H1 (cell line): ENCODE data around the gene FCMR. TPM values are rescaled to one million over a fixed set of nuclear protein-coding genes. Genes with fewer than 3 reads are reported as not detected.

Source experiments
- CTCF ChIA-PET: fragments of 300-600 bp; sonication (Branson Sonifier 250); formaldehyde crosslinking; loops from one replicate; lab custom pipeline; 2021; ENCODE audit not compliant: partially characterized antibody; lab: Charles Lee
- POLR2A ChIA-PET: fragments of 300-600 bp; sonication (Branson Sonifier 250); formaldehyde crosslinking; loops from one replicate; lab custom pipeline; 2021; ENCODE audit warnings: inconsistent platforms; ENCODE audit not compliant: partially characterized antibody; lab: Charles Lee
- DNase-seq, 2 experiments: peaks; one replicate each; pipeline versions ENCODE4 v3.0.0 to v3.0.0-alpha.2; 2010 to 2022; ENCODE audit warnings: low spot score in 2 of 2, low read depth in 1 of 2, mixed read lengths in 1 of 2
- FAIRE-seq: peaks from 2 replicates; lab custom pipeline; 2011; peaks lifted over from hg19 to GRCh38; lab: Jason Lieb, UNC
- H2AFZ ChIP-seq: 2 replicates; pipeline ENCODE4 v1.8.1; 2012; ENCODE audit warnings: low read length, inconsistent platforms
- H2AK5ac ChIP-seq: 2 replicates; pipeline ENCODE4 v1.6.1; 2013; ENCODE audit warnings: low read depth, low read length
- H2BK120ac ChIP-seq: replicated peaks from 2 replicates; pipeline ENCODE3; 2013; ENCODE audit warnings: low read depth, low read length, inconsistent platforms
- H2BK12ac ChIP-seq: 2 replicates; pipeline ENCODE4 v1.6.1; 2013; ENCODE audit warnings: low read depth, low read length
- H2BK15ac ChIP-seq: 2 replicates; pipeline ENCODE4 v1.6.1; 2013; ENCODE audit warnings: low read length
- H2BK20ac ChIP-seq: 2 replicates; pipeline ENCODE4 v1.6.1; 2013; ENCODE audit warnings: low read length
- H2BK5ac ChIP-seq: 2 replicates; pipeline ENCODE4 v1.6.1; 2013; ENCODE audit warnings: low read depth, low read length
- H3K14ac ChIP-seq: 2 replicates; pipeline ENCODE4 v1.6.1; 2013; ENCODE audit warnings: inconsistent platforms; ENCODE audit not compliant: insufficient read length
- H3K18ac ChIP-seq: 2 replicates; pipeline ENCODE4 v1.6.1; 2013; ENCODE audit warnings: low read length; ENCODE audit errors: extremely low read depth
- H3K23ac ChIP-seq: 2 replicates; pipeline ENCODE4 v1.6.1; 2013; ENCODE audit warnings: inconsistent platforms; ENCODE audit not compliant: insufficient read length
- H3K23me2 ChIP-seq: 2 replicates; pipeline ENCODE4 v1.6.1; 2013; ENCODE audit warnings: low read depth, low read length
- H3K27ac ChIP-seq: 2 replicates; pipeline ENCODE4 v1.6.1; 2011; ENCODE audit warnings: low read depth, low read length, inconsistent platforms
- H3K27me3 ChIP-seq, 4 experiments: replicated peaks in 1 of 4; 1 replicate in 1 of 4; 2 replicates in 3 of 4; pipeline versions ENCODE4 v1.6.1 to v1.8.1; 2011 to 2013; ENCODE audit warnings: low read length in 3 of 4, mild to moderate bottlenecking in 3 of 4, inconsistent platforms in 2 of 4, mixed read lengths in 2 of 4, moderate library complexity in 1 of 4; ENCODE audit not compliant: control insufficient read depth in 3 of 4, insufficient read depth in 3 of 4; ENCODE audit errors: extremely low read depth in 1 of 4
- H3K36me3 ChIP-seq, 4 experiments: 2 replicates each; pipeline versions ENCODE4 v1.6.1 to v1.8.1; 2011 to 2013; ENCODE audit warnings: mild to moderate bottlenecking in 4 of 4, low read length in 3 of 4, moderate library complexity in 2 of 4, control low read depth in 1 of 4, inconsistent platforms in 1 of 4; ENCODE audit not compliant: insufficient read depth in 4 of 4, control insufficient read depth in 2 of 4
- H3K4ac ChIP-seq: replicated peaks from 2 replicates; pipeline ENCODE3; 2013; ENCODE audit warnings: low read length, low read depth, mixed read lengths, inconsistent platforms; ENCODE audit not compliant: insufficient read length
- H3K4me1 ChIP-seq, 4 experiments: replicated peaks in 1 of 4; 1 replicate in 1 of 4; 2 replicates in 3 of 4; pipeline versions ENCODE4 v1.6.1 to v1.8.1; 2011 to 2013; ENCODE audit warnings: low read length in 3 of 4, inconsistent platforms in 2 of 4, mixed read lengths in 1 of 4; ENCODE audit not compliant: insufficient read depth in 4 of 4, control insufficient read depth in 3 of 4
- H3K4me2 ChIP-seq, 2 experiments: 2 replicates each; pipeline versions ENCODE4 v1.6.1 to v1.8.1; 2011 to 2013; ENCODE audit warnings: low read depth in 2 of 2, low read length in 2 of 2, control low read depth in 1 of 2, inconsistent platforms in 1 of 2, mild to moderate bottlenecking in 1 of 2; ENCODE audit not compliant: insufficient read depth in 1 of 2
- H3K4me3 ChIP-seq, 4 experiments: fragments of 200-600, 300-600 bp in 1 of 4; sonication (generic), shearing (Covaris generic), sonication (Bioruptor Twin) in 1 of 4; 2 replicates each; pipeline versions ENCODE4 v1.5.1 to v1.8.1; 2011 to 2016; ENCODE audit warnings: low read length in 4 of 4, low read depth in 3 of 4, control low read depth in 2 of 4, inconsistent platforms in 2 of 4, mild to moderate bottlenecking in 2 of 4, mixed read lengths in 1 of 4, moderate library complexity in 1 of 4; ENCODE audit not compliant: insufficient read depth in 2 of 4; ENCODE audit errors: extremely low read depth in 1 of 4
- H3K56ac ChIP-seq: replicated peaks from 2 replicates; pipeline ENCODE3; 2013; ENCODE audit warnings: low read depth, mild to moderate bottlenecking, mixed read lengths, low read length, inconsistent platforms; ENCODE audit not compliant: insufficient read length
- H3K79me1 ChIP-seq: 2 replicates; pipeline ENCODE4 v1.6.1; 2013; ENCODE audit warnings: low read depth, low read length, control low read depth
- H3K79me2 ChIP-seq, 2 experiments: 2 replicates each; pipeline versions ENCODE4 v1.6.1 to v1.8.1; 2012 to 2013; ENCODE audit warnings: low read length in 2 of 2, mild to moderate bottlenecking in 2 of 2, inconsistent platforms in 1 of 2; ENCODE audit not compliant: insufficient read depth in 2 of 2, control insufficient read depth in 1 of 2
- H3K9ac ChIP-seq, 4 experiments: replicated peaks in 1 of 4; 1 replicate in 1 of 4; 2 replicates in 3 of 4; pipeline versions ENCODE4 v1.6.1 to v1.8.1; 2011 to 2013; ENCODE audit warnings: low read depth in 3 of 4, low read length in 3 of 4, control low read depth in 2 of 4, mild to moderate bottlenecking in 2 of 4, moderate library complexity in 2 of 4, inconsistent platforms in 1 of 4; ENCODE audit errors: extremely low read depth in 1 of 4
- H3K9me3 ChIP-seq, 2 experiments: 2 replicates each; pipeline versions ENCODE4 v1.6.1 to v1.8.1; 2012 to 2013; ENCODE audit warnings: mild to moderate bottlenecking in 2 of 2, moderate library complexity in 2 of 2, control low read depth in 1 of 2, inconsistent platforms in 1 of 2, low read depth in 1 of 2, low read length in 1 of 2, mixed read lengths in 1 of 2; ENCODE audit not compliant: insufficient read depth in 2 of 2
- H4K20me1 ChIP-seq, 2 experiments: replicated peaks in 1 of 2; 2 replicates each; pipeline versions ENCODE3 to v1.8.1; 2011 to 2013; ENCODE audit warnings: inconsistent platforms in 2 of 2, low read length in 2 of 2, mild to moderate bottlenecking in 1 of 2; ENCODE audit not compliant: insufficient read depth in 2 of 2, control insufficient read depth in 1 of 2
- H4K5ac ChIP-seq: 2 replicates; pipeline ENCODE4 v1.6.1; 2013; ENCODE audit warnings: low read length, low read depth, mixed read lengths, inconsistent platforms; ENCODE audit not compliant: insufficient read length
- H4K8ac ChIP-seq: 2 replicates; pipeline ENCODE4 v1.8.0; 2013; ENCODE audit warnings: mild to moderate bottlenecking, moderate library complexity, low read length, inconsistent platforms; ENCODE audit not compliant: insufficient read depth; ENCODE audit errors: extremely low read depth
- H4K91ac ChIP-seq: replicated peaks from 2 replicates; pipeline ENCODE3; 2013; ENCODE audit warnings: low read length, mixed read lengths, inconsistent platforms; ENCODE audit not compliant: insufficient read length
- ATF3 ChIP-seq: IDR thresholded peaks from 2 replicates; pipeline ENCODE4 v1.6.1; 2011; ENCODE audit warnings: low read depth, mild to moderate bottlenecking, low read length; ENCODE audit not compliant: insufficient read depth
- BCL11A ChIP-seq, 2 experiments: IDR thresholded peaks; one replicate each; pipeline ENCODE4 v1.6.1; 2011; ENCODE audit warnings: low read depth in 2 of 2, low read length in 2 of 2, mild to moderate bottlenecking in 2 of 2
- CEBPB ChIP-seq: IDR thresholded peaks from 2 replicates; pipeline ENCODE4 v1.6.1; 2012; ENCODE audit warnings: low read depth, low read length
- JUN ChIP-seq: IDR thresholded peaks from 2 replicates; pipeline ENCODE4 v1.6.1; 2011; ENCODE audit warnings: low read depth, mild to moderate bottlenecking, improper control_type of control experiment, low read length
- JUND ChIP-seq: IDR thresholded peaks from 2 replicates; pipeline ENCODE4 v1.6.1; 2011; ENCODE audit warnings: mild to moderate bottlenecking, improper control_type of control experiment, low read length
- KDM4A ChIP-seq: IDR thresholded peaks from one replicate; pipeline ENCODE4 v1.7.1; 2012; ENCODE audit warnings: low read depth, mild to moderate bottlenecking, moderate library complexity, low read length, inconsistent platforms; ENCODE audit not compliant: severe bottlenecking
- MAX ChIP-seq: IDR thresholded peaks from 2 replicates; pipeline ENCODE4 v1.6.1; 2012; ENCODE audit warnings: inconsistent platforms
- PHF8 ChIP-seq: fragments of 200-600 bp; sonication (generic); conservative IDR thresholded peaks from 2 replicates; pipeline ENCODE4 v1.7.1; 2012; ENCODE audit warnings: low read depth, mild to moderate bottlenecking, inconsistent platforms, low read length, moderate library complexity
- RBBP5 ChIP-seq: IDR thresholded peaks from 2 replicates; pipeline ENCODE4 v1.7.1; 2012; ENCODE audit warnings: low read depth, mild to moderate bottlenecking, inconsistent platforms, low read length, moderate library complexity, borderline replicate concordance
- RNF2 ChIP-seq: fragments of 200-900, 300-1000 bp; sonication (generic); IDR thresholded peaks from 2 replicates; pipeline ENCODE4 v1.7.1; 2016; ENCODE audit warnings: borderline replicate concordance, low read depth, mild to moderate bottlenecking, antibody characterized with exemption, low read length; ENCODE audit not compliant: poor library complexity, severe bottlenecking; ENCODE audit errors: missing control alignments
- SUZ12 ChIP-seq: fragments of 200-600 bp; sonication (generic); IDR thresholded peaks from 2 replicates; pipeline ENCODE4 v1.6.1; 2012; ENCODE audit warnings: mild to moderate bottlenecking, inconsistent platforms, low read length, moderate library complexity, mixed read lengths
- USF2 ChIP-seq: IDR thresholded peaks from 2 replicates; pipeline ENCODE4 v1.6.1; 2011; ENCODE audit warnings: low read length, improper control_type of control experiment
- WGBS, 2 experiments: shearing (Covaris generic) in 1 of 2; methylation state at CpG; one replicate each; pipeline versions ENCODE4 v1.1.6 to v1.1.7; 2013 to 2015; ENCODE audit warnings: low lambda C conversion rate in 2 of 2, mixed read lengths in 2 of 2, inconsistent platforms in 1 of 2, low coverage in 1 of 2, missing lambda C conversion rate in 1 of 2; ENCODE audit not compliant: insufficient replicate concordance in 2 of 2, insufficient coverage in 1 of 2, insufficient read length in 1 of 2; ENCODE audit errors: extremely low coverage in 1 of 2, missing lambda C conversion rate in 1 of 2; 5-methylcytosine and 5-hydroxymethylcytosine counted together
- polyA plus RNA-seq, 7 experiments: library from polyadenylated mRNA; depleted of rRNA in 3 of 7; stranded (reverse) in 5 of 7; unstranded in 2 of 7; fragments of >200 nt in 5 of 7; fragments of 200-250 nt in 2 of 7; gene quantifications; 1 replicate in 5 of 7; 2 replicates in 1 of 7; 4 replicates in 1 of 7; pipeline versions ENCODE4 v1.2.1 to v1.2.3, GENCODE V29; 2011 to 2013; ENCODE audit warnings: missing spikeins in 2 of 7, mixed read lengths in 2 of 7
- total RNA-seq: library from RNA; stranded (reverse); fragmentation: NEBNext Ultra II Directional; extraction: Animal tissue kit (Norgen Biotek cat#: 25700); gene quantifications from 2 replicates; pipeline ENCODE4 v1.2.1, GENCODE V29; 2021

The FCMR gene
- total and polyA plus RNA-seq, 2 of the 8 experiments (the other 6 are each of a cell fraction or from before 2014, with no cell fraction given) = 0.53 TPM; not detected in 1

DNA sequence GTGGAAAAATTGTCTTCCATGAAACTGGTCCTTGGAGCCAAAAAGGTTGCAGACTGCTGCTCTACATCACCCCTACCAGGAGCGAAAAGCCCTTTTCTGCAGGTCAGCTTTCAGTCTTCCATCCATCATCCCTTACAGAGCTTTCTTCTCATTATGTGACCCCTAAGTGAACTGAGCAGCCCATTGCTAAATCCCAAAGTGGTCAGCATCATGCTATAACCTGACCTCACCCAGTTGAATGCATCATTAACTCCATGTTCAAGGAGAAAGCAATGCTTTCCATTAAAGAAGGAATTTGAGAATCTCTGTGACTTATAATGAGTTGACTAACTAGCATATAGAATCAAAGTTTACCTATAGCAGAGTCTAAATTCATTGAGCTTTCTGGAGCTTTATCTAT is 34.9 kb downstream of the FCMR start:
- ChIA-PET CTCF (interaction anchor here (0.9 to 3.1 kb wide), 9 partner anchors 10 to 145 kb away, joined by 3 to 15 read pairs (median 5); no protein-coding TSS in a partner anchor), POLR2A (interaction anchor here (1.2 kb wide), 1 partner anchor 13 kb away, joined by 4 read pairs; no protein-coding TSS in a partner anchor)
- Histone ChIP-seq H2BK120ac (no peak overlapping the region), H3K18ac (no peak overlapping the region), H2BK5ac (no peak overlapping the region), H3K4me1 (peaks cover 0 to 3% (median 1%) of the 10 kb centered on the region in 4 experiments; a peak in 3 of 7 replicates), H2AK5ac (no peak overlapping the region), H3K27me3 (no peaks in the 10 kb centered on the region), H2BK15ac (no peak overlapping the region), H3K4me2 (no peak overlapping the region), H4K20me1 (no peaks in the 10 kb centered on the region), H3K14ac (no peak overlapping the region), H3K23ac (no peak overlapping the region), H3K79me1 (no peaks in the 10 kb centered on the region), H2BK12ac (no peak overlapping the region), H3K9me3 (no peaks in the 10 kb centered on the region), H3K36me3 (no peaks in the 10 kb centered on the region), H4K5ac (no peak overlapping the region), H2BK20ac (no peak overlapping the region), H3K56ac (no peak overlapping the region), H3K4me3 (no peak overlapping the region), H3K4ac (no peak overlapping the region), H4K8ac (no peak overlapping the region), H3K9ac (no peak overlapping the region), H2AFZ (no peak overlapping the region), H3K23me2 (no peaks in the 10 kb centered on the region), H4K91ac (no peak overlapping the region), H3K27ac (no peak overlapping the region), H3K79me2 (no peaks in the 10 kb centered on the region)
- no peak for DNase-seq
- WGBS, 2 experiments = 100% methylated on average over 1 of the region's 1 CpG; no CpG with 5 or more reads in 1 of the 2 experiments
- no peak for FAIRE-seq
- no peak for TF ChIP-seq CEBPB
- TF ChIP-seq JUN = no peak
- no peak for TF ChIP-seq JUND
- no peak for TF ChIP-seq MAX
- TF ChIP-seq ATF3 = no peak
- no peak for TF ChIP-seq PHF8
- TF ChIP-seq USF2 = no peak
- no peak for TF ChIP-seq RBBP5
- no peak for TF ChIP-seq SUZ12
- no peak for TF ChIP-seq RNF2
- no peak for TF ChIP-seq KDM4A
- no peak for TF ChIP-seq BCL11A (IDR thresholded peaks at IDR 0.05; ENCODE audit: low read depth in 2 of 2, low read length in 2 of 2)
